ENCODE data around the gene LRRC8C.

The LRRC8C gene

DNA sequence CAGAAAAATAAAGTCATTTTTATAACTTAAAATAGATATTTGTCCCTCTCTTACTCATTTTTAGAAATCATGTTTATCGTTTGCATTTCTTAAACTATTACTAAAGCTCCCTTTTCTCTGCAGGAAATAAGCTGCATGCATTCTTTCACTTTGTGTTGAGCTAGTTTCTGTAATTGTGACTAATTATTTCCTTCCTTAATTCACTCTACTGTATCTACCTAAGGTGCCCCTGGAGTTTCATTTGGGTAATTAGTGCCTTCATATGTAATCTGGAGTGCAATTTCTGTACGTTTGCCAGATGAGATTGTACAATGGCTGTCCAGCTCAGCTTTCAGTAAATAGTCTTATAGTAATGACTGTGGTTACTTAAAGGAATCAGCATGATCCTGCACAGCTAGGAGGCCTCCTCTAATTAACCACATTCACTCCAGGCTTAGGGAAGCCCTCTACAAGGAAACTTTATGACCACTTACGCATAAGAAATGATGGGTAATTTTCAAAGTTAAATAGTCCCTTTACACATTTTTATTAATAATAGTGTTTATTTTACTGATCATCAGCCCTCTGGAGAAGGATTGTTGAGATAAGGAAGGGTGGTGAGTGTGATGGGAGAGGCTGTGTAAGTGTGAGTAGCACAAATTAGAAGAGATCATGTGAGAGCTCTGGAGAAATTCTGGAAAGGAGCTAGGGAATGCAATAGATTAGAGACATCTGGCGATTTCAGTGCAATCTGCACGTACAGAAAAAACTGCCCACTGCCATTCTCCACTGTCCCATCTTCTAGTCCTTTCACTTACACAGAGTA lies 86.8 kb downstream of the LRRC8C start:
- intact Hi-C loops (cut with DNase I) = no loop called here
- DNase-seq = no peak

DNA sequence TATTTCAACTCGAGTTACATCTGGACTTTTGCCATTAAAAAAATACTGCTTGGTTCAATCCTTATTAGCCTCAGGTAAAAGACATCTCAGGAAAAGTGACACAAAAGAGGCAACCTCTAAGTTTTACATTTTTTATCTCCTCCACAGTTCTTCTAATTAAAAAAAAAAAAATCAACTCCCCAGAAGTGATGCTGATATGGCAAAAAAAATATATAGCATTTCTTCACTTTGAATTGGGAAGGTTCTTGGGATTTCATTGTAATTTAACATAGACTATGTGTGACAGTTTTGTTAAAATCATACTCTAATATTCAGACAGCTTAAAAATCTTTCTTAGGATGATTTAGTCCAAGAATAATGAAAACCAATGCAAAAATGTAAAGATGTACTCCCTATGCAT lies 87.9 kb downstream of the LRRC8C start:
- intact Hi-C loops (cut with DNase I) = no loop called here
- no peak for DNase-seq

DNA sequence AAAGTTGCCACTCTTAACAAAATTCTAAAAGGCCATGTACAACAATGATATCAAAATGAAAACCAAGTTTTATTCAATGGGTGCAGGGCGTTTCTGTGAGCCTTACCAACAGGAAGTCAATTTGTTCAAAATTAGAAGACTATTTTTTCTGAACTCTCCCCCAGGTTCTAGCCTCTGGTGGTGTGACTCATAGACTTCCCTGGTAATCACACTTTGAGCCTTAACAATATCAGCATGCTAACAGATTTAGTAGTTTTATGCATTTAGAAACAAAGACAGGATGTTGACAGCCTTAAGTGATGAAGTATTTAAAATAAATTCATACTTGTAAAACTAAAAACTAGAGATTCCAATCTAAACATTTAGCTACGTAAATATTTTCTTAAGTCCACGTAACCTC lies 88.4 kb downstream of the LRRC8C start:
- intact Hi-C loops (cut with DNase I) = no loop called here
- DNase-seq = no peak

DNA sequence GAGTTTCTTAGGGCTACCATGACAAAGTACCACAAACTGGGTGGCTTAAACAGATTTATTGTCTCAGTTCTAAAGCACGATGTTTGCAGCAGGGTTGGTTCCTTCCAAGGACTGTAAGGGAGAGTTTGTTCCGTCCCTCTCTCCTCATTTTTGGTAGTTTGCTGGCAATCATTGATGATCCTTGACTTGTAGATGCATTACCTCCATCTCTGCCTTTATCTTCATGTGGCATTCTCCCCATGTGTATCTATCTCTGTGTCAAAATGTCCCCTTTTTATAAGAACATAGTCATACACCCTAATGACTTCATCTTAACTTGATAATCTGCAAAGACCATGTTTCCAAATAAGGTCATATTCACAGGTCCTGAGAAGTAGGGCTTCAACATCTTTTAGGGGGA lies 90.2 kb downstream of the LRRC8C start:
- intact Hi-C loops (cut with DNase I) = no loop called here
- DNase-seq = no peak

DNA sequence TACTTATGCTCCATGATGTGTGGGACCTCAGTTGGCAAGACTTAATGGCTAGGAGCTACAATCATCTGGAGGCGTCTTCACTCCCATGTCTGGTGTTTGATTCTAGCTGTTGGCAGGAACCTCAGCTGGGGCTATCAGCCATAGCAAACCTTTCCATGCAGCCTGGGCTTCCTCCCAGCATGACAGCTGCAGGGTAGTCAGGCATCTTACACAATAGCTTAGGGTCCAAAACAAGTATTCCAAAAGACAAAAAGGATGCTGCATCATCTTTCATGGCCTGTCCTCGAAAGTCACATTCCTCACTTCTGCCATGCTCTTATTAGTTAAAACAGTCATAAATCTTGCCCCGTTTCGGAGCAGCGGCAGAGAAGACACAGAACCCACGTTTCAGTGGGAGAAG lies 90.9 kb downstream of the LRRC8C start:
- intact Hi-C loops (cut with DNase I) = no loop called here
- DNase-seq = no peak

DNA sequence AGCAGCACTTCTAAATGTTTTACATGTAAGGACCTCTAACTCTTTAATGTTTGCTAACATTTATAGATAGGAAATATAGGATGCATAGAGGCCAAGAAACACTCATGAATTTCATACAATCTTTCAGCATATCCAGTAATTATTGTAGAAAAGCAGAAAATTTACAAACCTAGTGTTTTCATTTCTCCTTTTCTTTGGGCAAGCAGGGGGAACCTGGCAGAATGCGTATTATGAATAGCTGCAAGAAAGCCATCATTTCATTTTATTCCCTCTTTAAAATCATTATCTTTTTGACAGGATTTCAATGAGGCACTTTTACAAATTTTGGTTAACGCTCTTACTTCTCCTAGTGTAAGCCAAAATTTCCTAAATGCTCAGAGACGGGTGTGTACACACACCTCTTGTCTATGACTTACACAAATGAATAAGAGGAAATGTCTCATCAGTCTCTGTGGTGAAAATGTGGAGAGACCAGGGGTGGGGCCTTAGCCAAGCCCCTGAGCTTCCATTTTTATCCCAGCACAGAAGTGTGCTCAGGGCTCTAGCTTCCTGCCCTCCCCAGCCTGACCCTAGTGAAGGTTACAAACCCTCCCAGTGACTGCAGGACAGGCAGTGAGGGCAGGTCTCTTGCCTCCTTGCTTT lies 91.6 kb downstream of the LRRC8C start:
- DNase-seq = no peak
- intact Hi-C loops (cut with DNase I) = no loop called here

DNA sequence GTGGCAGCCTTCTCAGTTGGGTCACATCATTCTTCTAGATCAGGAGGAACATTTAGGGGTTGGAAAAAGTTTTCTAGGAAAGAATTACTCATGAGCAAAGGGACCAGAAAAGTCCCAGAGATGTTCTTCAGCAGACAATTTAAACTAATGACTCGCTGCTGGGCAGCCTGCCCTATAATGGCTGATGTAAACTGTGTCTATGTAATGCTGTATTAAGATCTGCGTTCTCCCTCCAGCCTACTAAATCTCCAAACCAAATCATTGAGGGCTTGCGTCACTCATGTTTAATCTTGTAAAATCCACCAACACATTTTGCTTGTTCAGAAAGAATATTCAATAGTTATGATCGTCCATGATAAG lies 92.1 kb downstream of the LRRC8C start:
- intact Hi-C loops (cut with DNase I) = no loop called here
- DNase-seq = no peak

DNA sequence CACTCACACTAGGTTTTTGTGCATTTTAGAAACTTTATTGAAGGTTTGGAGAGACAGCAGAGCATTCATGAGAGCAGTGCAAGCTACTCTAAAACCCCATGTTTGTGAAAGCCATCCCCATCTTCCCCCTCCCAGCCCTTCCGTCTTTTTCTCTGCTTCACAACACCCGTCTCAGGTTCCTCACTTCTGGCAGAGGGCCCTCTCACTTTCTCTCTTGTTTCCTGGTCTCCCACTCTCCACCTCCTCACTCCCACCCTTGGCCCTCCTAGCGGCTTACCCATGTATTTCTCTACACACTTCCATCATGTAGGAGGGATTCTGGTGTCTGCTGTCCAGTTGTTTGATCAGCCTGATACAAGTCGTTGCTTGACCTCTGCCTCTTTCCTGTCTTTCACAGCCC lies 92.7 kb downstream of the LRRC8C start:
- intact Hi-C loops (cut with DNase I) = no loop called here
- DNase-seq = no peak

DNA sequence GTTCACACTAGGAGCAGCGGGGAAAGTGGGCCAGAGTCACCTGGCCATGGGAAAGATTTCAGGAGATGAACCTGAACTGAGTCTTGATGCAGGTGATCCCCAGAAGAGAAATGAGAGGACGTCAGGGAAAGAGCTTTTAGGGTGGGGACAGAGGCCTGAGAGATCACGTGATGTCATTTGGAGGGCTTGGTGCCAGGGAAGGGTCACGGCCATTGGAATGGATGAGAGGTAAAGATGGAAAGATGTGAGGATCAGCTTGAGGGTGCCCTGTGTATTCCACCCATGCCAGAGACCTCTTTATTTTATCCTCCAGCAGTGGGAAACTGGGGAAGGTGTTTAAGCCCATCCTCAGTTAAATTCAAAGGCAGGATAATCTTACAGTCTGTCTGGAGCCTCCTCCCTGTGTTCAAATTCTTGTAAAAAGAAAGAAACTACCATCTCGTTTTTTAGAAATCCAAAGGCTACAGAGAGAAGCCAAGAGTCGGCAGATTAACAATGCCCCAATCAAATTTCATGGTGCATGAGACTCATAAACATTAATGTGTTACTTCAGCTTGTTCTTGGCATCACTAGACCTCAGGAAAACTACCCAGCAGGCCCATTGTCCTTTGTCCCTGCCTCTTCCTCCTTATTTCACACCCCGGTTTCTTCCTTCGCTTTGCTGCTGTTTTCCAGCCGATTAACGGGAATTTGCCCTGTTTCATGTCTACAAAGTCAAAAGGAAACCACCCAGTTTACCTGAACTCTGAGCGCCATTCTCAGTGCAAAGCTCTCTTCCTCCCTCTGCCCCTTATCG lies 94.8 kb downstream of the LRRC8C start:
- intact Hi-C loops (cut with DNase I) = no loop called here
- DNase-seq = no peak

DNA sequence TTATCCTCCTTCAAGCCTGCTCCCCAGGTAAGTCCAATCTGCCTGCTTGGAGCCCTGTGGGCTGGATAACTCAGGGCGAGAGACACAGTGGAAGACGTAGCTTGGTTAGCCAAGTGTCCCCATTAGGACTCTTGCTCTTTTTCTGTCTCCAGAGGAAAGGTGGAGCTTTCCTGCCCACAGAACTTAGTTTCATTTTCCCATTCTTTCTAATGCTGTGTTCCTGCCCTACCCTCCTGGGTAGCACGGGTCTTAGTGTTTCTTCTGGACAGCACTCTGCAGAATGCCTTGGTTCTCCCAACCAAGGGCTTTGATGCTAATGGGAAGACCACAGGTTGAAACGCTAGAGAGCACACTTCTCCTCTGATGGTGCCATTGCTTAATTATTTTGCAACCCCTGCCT lies 95.5 kb downstream of the LRRC8C start:
- intact Hi-C loops (cut with DNase I) = no loop called here
- no peak for DNase-seq

DNA sequence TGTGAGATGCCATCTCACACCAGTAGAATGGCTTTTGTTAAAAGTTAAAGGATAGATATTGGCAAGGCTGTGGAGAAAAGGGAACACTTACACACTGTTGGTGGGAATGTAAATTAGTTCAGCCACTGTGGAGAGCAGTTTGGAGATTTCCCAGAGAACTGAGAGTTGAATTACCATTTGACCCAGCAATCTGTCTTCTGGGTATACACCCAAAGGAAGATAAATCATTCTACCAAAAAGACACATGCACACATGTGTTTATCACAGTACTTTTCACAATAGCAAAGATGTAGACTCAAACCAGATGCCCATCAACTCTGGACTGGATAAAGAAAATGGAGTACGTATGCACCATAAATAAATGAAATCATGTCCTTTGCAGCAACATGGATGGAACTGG lies 99.3 kb downstream of the LRRC8C start:
- no peak for DNase-seq
- intact Hi-C loops (cut with DNase I) = no loop called here

DNA sequence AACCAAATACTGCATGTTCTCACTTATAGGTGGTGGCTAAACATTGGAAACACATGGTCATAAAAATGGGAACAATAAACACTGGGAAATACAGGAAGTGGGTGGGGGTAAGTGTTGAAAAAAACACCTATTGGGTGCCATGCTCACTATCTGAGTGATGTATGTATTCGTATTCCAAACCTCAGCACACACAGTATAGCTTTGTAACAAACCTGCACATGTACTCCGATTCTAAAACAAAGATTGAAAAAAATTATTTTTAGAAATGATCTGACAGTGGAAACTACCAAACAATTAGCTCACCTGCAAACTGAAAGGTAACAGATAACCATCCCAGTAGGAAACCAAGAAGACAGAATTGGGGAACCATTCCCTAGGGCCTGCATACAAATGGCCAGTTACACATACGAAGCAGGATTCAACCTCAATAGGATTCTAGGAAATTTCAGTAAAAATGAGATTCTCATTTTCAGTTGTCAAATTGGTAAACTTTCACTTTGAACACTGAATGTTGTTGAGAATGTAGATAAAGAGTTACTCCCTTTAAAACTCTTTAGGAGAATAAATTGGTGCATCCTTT lies 99.8 kb downstream of the LRRC8C start:
- no peak for DNase-seq
- intact Hi-C loops (cut with DNase I) = no loop called here

DNA sequence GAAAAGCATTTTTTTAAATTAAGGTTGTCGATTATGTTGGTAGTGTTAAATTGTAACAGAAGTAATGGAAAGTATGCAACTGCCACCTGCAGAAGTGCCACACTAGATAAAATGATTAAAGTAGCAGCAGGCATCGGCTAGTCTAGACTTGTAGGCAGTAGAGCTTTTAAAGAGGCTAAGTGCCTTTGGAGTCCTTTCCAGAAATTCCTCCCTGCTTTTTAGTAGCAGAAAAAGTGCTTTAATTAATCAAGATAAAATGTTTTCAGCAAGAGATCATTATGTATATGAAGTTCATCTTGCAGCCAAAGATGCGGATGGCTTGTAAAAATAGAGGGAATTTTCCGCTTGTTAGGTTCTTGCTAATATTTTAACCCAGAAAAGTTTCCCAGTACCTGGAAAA lies 100.8 kb downstream of the LRRC8C start:
- intact Hi-C loops (cut with DNase I) = no loop called here
- DNase-seq = no peak

DNA sequence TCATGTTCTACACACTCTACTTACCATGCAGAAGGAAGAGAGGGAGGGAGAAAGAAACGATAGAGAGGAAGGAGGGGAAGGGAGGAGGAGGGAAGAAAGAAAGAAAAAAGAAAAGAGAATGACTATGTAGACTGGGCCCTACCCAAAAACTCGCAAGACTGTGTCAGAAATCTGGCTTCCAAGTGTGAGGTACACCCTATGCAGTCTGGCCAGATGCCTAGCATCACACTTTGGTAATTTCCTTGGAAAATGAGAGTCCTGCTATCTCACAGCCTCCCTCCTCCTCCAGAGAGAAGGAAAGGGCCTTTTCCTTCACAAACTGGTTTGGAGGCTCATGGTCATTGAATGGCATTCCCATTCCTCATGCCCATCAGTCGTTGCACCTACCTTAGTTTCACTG lies 101.5 kb downstream of the LRRC8C start:
- DNase-seq = no peak
- intact Hi-C loops (cut with DNase I) = no loop called here

DNA sequence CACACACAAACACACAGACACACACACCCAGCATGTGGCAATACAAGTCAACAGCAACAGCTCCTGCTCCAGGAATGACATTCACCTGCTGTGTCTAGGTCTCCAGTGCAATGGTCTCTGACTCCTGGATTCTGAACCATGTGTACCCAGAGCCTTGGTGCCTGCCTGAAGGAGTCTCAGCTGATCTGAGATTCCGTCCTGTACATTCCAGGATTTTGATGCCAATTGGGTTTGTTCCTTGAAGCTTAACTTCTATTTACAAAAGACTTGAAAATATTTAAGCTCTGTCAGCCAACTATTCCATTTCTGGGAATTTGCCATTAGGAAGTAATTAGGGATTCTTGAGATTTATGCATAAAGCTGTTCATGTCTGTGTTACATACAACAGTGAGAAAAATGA lies 102.6 kb downstream of the LRRC8C start:
- intact Hi-C loops (cut with DNase I) = no loop called here
- DNase-seq = no peak

DNA sequence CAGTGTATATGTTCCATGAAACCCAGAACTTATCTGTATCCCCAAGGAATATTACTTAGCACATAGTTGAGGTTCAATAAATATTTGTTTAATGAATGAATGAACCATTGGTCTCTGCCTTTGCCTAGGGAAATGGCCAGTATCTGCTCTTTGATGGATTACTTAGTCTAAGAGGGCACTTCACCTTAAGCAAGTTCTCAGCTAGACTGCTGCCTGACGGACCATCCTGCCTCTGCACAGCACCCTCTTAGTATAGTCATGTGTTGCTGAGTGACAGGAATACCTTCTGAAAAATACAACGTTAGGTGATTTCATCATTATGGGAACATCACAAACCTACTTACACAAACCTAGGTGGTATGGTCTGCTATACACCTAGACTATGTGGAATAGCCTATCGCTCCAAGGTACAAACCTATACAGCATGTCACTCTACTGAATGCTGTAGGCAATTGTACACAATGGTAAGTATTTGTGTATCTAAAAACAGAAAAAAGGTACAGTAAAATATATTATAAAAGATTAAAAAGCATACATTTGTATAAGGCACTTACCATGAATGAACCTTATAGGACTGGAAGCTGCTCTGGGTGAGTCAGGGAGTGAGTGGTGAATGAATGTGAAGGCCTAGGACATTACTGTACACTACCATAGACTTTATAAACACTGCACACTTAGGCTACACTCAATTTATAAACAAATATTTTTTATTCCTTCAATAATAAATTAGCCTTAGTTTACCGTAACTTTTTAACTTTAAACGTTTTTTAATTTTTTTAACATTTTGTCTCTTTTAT lies 104.2 kb downstream of the LRRC8C start:
- intact Hi-C loops (cut with DNase I) = no loop called here

DNA sequence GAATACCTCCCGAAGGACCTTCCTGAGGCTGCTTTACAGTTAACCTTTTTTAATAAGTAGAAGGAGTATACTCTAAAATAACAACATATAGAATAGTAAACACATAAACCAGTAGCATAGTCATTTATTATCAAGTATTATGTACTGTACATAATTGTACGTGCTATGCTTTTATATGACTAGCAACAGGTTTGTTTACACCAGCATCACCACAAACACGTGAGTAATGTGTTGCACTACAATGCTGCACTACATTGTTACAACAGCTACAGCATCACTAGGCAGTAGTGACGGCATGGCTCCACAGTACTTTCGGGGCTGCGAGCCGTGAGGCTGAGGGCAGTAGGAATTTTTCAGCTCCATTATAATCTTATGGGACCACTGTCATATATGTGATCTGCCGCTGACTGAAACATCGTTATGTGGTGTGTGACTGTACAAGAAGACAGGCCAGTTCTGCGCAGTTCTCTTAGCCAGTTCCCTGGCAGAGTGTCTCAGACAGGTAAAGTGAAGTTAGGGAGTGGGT lies 105.1 kb downstream of the LRRC8C start:
- DNase-seq = no peak
- intact Hi-C loops (cut with DNase I) = no loop called here

More for the DNA sequence above, 104.2 kb downstream of the LRRC8C start:
- no peak for DNase-seq

DNA sequence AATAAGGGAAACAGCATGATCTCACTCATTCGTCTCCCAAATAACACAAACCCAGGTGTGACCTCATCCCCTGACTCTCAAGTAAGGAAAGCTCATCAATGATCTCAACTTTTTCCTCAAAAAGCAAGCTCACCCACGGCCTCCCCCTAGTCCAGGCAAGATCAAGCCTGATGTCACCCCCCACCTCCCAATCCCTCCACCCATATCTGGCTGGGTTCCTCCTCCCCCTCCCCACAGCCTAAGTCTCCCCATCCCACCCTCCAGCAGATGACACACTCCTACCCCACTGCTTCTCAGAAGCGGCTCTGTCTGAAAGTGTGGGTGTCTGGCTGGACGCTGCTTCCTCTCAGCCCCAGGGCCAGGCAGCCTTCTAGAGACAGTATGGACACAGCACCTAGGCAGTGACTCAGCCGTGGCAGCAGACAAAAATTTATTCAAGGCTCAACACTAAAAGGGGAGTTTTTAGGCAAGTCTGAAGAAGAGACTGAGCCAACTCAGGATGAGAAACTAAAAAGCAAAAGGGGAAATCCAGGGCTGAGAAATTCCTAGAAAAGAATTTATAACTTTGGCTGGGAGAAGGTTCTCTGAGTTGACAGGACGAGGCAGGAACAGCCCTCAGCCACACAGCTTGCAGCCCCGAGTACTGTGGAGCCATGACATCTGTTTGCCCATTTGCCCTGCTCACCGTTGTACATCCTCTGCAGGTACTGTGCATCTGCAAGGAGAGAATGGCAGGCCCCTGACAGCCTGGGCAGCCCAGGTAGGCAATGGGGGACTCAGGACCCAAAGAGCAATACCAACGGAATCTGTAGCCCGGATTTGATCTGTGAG lies 106.3 kb downstream of the LRRC8C start:
- no peak for DNase-seq
- intact Hi-C loops (cut with DNase I) = no loop called here
